Stimulated activated CD4-positive, alpha-beta T cell treated with anti-CD3 and anti-CD28 coated beads, Interleukin-1b, Interleukin-23, amount 100 ng/mL, for 4 hours (primary cell): ENCODE data around the gene XKR7.

Experiments
- DNase-seq, 2 donors: peaks; one replicate each; pipeline ENCODE4 v3.0.0-alpha.2; 2020; ENCODE audit warnings: low read depth in 2 of 2

The XKR7 gene

GRCh38 chr20:31979713-31980426 is 11.9 kb downstream of the XKR7 start:
- DNase-seq: no peak

- no peak for DNase-seq
These were observed 13.8 kb downstream of the XKR7 start for GRCh38 chr20:31981784-31982183.

GRCh38 chr20:31984981-31985471 is 17.1 kb downstream of the XKR7 start:
- DNase-seq: no peak

- no peak for DNase-seq
These were observed 19.8 kb downstream of the XKR7 start for GRCh38 chr20:31987744-31988143.

GRCh38 chr20:31988430-31989015 is 20.6 kb downstream of the XKR7 start:
- DNase-seq: no peak

- DNase-seq: no peak
These were observed 21.2 kb downstream of the XKR7 start for GRCh38 chr20:31989030-31989645.

- no peak for DNase-seq
These were observed 22.8 kb downstream of the XKR7 start for GRCh38 chr20:31990641-31991338.

- no peak for DNase-seq
These were observed 23.4 kb downstream of the XKR7 start for GRCh38 chr20:31991339-31991705.

GRCh38 chr20:31992086-31992485 is 24.1 kb downstream of the XKR7 start:
- DNase-seq: no peak

GRCh38 chr20:31996996-31997395 is 29.0 kb downstream of the XKR7 start:
- no peak for DNase-seq

- DNase-seq: no peak
These were observed 30.3 kb downstream of the XKR7 start for GRCh38 chr20:31998246-31998645.

- no peak for DNase-seq
These were observed 35.4 kb downstream of the XKR7 start for GRCh38 chr20:32003325-32003724.

- DNase-seq: no peak
These were observed 37.0 kb downstream of the XKR7 start for GRCh38 chr20:32004963-32005362.

GRCh38 chr20:32006053-32006452 is 38.1 kb downstream of the XKR7 start:
- DNase-seq: no peak

GRCh38 chr20:32006841-32007786 is 39.2 kb downstream of the XKR7 start:
- DNase-seq: no peak

- DNase-seq: no peak
These were observed 40.1 kb downstream of the XKR7 start for GRCh38 chr20:32007787-32008616.

- DNase-seq: no peak
These were observed 41.6 kb downstream of the XKR7 start for GRCh38 chr20:32009564-32009963.

GRCh38 chr20:32010101-32010500 is 42.1 kb downstream of the XKR7 start, which contains the start of gene CCM2L:
Gene CCM2L, plus strand, starts transcription at chr20:32010438. Its CDS starts 17 bp downstream, at chr20:32010455.
- DNase-seq: no peak

GRCh38 chr20:32010666-32011065 is 42.7 kb downstream of the XKR7 start:
- DNase-seq: no peak

- DNase-seq: no peak
These were observed 44.3 kb downstream of the XKR7 start for GRCh38 chr20:32012159-32012688.
